H9 (cell line): ENCODE results near the gene NKG7. TPM values are rescaled to one million over a fixed set of nuclear protein-coding genes. Genes with fewer than 3 reads are reported as not detected.

ENCODE experiments used
- DNase-seq: peaks from one replicate; pipeline ENCODE4 v3.0.0-alpha.2; 2017
- H2AFZ ChIP-seq: one replicate; pipeline ENCODE4 v1.6.1; 2013; ENCODE audit warnings: mild to moderate bottlenecking, low read length, control low read depth, moderate library complexity
- H2AK5ac ChIP-seq: 2 replicates; pipeline ENCODE4 v1.6.1; 2013; ENCODE audit warnings: low read length, control low read depth, mixed read lengths; ENCODE audit not compliant: insufficient read length
- H2BK120ac ChIP-seq: one replicate; pipeline ENCODE4 v1.6.1; 2013; ENCODE audit warnings: low read depth, mild to moderate bottlenecking, low read length, control low read depth, inconsistent platforms; ENCODE audit not compliant: poor library complexity, severe bottlenecking
- H2BK12ac ChIP-seq: 2 replicates; pipeline ENCODE4 v1.6.1; 2013; ENCODE audit warnings: low read length, control low read depth, mixed read lengths, low read depth; ENCODE audit not compliant: insufficient read length
- H2BK15ac ChIP-seq: 2 replicates; pipeline ENCODE4 v1.6.1; 2013; ENCODE audit warnings: low read depth, low read length, control low read depth
- H2BK20ac ChIP-seq: one replicate; pipeline ENCODE4 v1.6.1; 2013; ENCODE audit warnings: low read depth, mild to moderate bottlenecking, low read length, control low read depth, inconsistent platforms; ENCODE audit not compliant: poor library complexity, severe bottlenecking
- H2BK5ac ChIP-seq: 2 replicates; pipeline ENCODE4 v1.6.1; 2013; ENCODE audit warnings: low read length, control low read depth, mixed read lengths; ENCODE audit not compliant: insufficient read length
- H3K14ac ChIP-seq: 2 replicates; pipeline ENCODE4 v1.6.1; 2013; ENCODE audit warnings: low read length, control low read depth; ENCODE audit not compliant: insufficient read depth
- H3K18ac ChIP-seq: 2 replicates; pipeline ENCODE4 v1.6.1; 2013; ENCODE audit warnings: low read depth, mild to moderate bottlenecking, mixed read lengths, low read length, control low read depth; ENCODE audit not compliant: insufficient read length
- H3K23ac ChIP-seq: 2 replicates; pipeline ENCODE4 v1.6.1; 2013; ENCODE audit warnings: low read length, control low read depth, mixed read lengths, low read depth; ENCODE audit not compliant: insufficient read length
- H3K23me2 ChIP-seq: 2 replicates; pipeline ENCODE4 v1.6.1; 2013; ENCODE audit warnings: low read depth, mild to moderate bottlenecking, mixed read lengths, low read length, control low read depth; ENCODE audit not compliant: insufficient read length, poor library complexity, severe bottlenecking
- H3K27ac ChIP-seq: 2 replicates; pipeline ENCODE4 v1.5.1; 2013; ENCODE audit warnings: low read length, control low read depth, mixed read lengths, low read depth; ENCODE audit not compliant: insufficient read length
- H3K27me3 ChIP-seq: 2 replicates; pipeline ENCODE4 v1.6.1; 2013; ENCODE audit warnings: low read length, control low read depth, inconsistent platforms; ENCODE audit not compliant: insufficient read depth
- H3K4ac ChIP-seq: 2 replicates; pipeline ENCODE4 v1.6.1; 2013; ENCODE audit warnings: low read depth, mild to moderate bottlenecking, control low read depth, inconsistent platforms, low read length, moderate library complexity
- H3K4me1 ChIP-seq: 2 replicates; pipeline ENCODE4 v1.6.1; 2013; ENCODE audit warnings: low read length, control low read depth, inconsistent platforms; ENCODE audit not compliant: insufficient read depth
- H3K4me2 ChIP-seq: 2 replicates; pipeline ENCODE4 v1.6.1; 2013; ENCODE audit warnings: low read length, control low read depth, mixed read lengths; ENCODE audit not compliant: insufficient read length, insufficient read depth
- H3K56ac ChIP-seq: 2 replicates; pipeline ENCODE4 v1.6.1; 2013; ENCODE audit warnings: low read depth, mild to moderate bottlenecking, mixed read lengths, low read length, control low read depth; ENCODE audit not compliant: insufficient read length
- H3K79me1 ChIP-seq: 2 replicates; pipeline ENCODE4 v1.6.1; 2013; ENCODE audit warnings: low read depth, mild to moderate bottlenecking, moderate library complexity, low read length, control low read depth, inconsistent platforms; ENCODE audit not compliant: insufficient read depth, poor library complexity, severe bottlenecking
- H3K79me2 ChIP-seq: 2 replicates; pipeline ENCODE4 v1.6.1; 2013; ENCODE audit warnings: low read length, control low read depth, inconsistent platforms; ENCODE audit not compliant: insufficient read depth
- H3K9ac ChIP-seq: 2 replicates; pipeline ENCODE4 v1.6.1; 2013; ENCODE audit warnings: low read length, control low read depth, mixed read lengths; ENCODE audit not compliant: insufficient read length; ENCODE audit errors: extremely low read depth
- H3K9me3 ChIP-seq: one replicate; pipeline ENCODE4 v1.6.1; 2013; ENCODE audit warnings: low read depth, low read length, inconsistent platforms; ENCODE audit not compliant: control insufficient read depth
- H3T11ph ChIP-seq: one replicate; pipeline ENCODE4 v1.6.1; 2013; ENCODE audit warnings: mild to moderate bottlenecking, low read length, control low read depth, inconsistent platforms
- H4K20me1 ChIP-seq: one replicate; pipeline ENCODE4 v1.6.1; 2013; ENCODE audit not compliant: control insufficient read depth, insufficient read length, insufficient read depth
- H4K5ac ChIP-seq: 2 replicates; pipeline ENCODE4 v1.6.1; 2013; ENCODE audit warnings: low read depth, mild to moderate bottlenecking, mixed read lengths, low read length, control low read depth; ENCODE audit not compliant: insufficient read length
- H4K8ac ChIP-seq: replicated peaks from 2 replicates; pipeline ENCODE4 v1.6.1; 2013; ENCODE audit warnings: low read length, control low read depth, mixed read lengths, low read depth; ENCODE audit not compliant: insufficient read length
- H4K91ac ChIP-seq: 2 replicates; pipeline ENCODE4 v1.6.1; 2013; ENCODE audit warnings: low read depth, mild to moderate bottlenecking, moderate library complexity, mixed read lengths, low read length, control low read depth; ENCODE audit not compliant: insufficient read length
- H3K27ac Mint-ChIP-seq, 3 experiments: 2 replicates in 2 of 3; 3 replicates in 1 of 3; pipeline ENCODE4 v1.8.0; 2020 to 2021; ENCODE audit warnings: mixed read lengths in 3 of 3, mild to moderate bottlenecking in 1 of 3, moderate library complexity in 1 of 3
- H3K27me3 Mint-ChIP-seq: 2 replicates; pipeline ENCODE4 v1.8.0; 2021; ENCODE audit warnings: low read depth, mild to moderate bottlenecking, moderate library complexity, mixed read lengths
- H3K36me3 Mint-ChIP-seq, 3 experiments: 2 replicates in 2 of 3; 3 replicates in 1 of 3; pipeline ENCODE4 v1.8.0; 2020 to 2021; ENCODE audit warnings: low read depth in 3 of 3, mixed read lengths in 3 of 3; ENCODE audit not compliant: insufficient read depth in 1 of 3
- H3K4me1 Mint-ChIP-seq, 2 experiments: 2 replicates each; pipeline ENCODE4 v1.8.0; 2020; ENCODE audit warnings: mixed read lengths in 2 of 2
- H3K4me3 Mint-ChIP-seq, 2 experiments: 2 replicates in 1 of 2; 3 replicates in 1 of 2; pipeline ENCODE4 v1.8.0; 2020 to 2021; ENCODE audit warnings: mild to moderate bottlenecking in 2 of 2, mixed read lengths in 2 of 2, moderate library complexity in 1 of 2
- H3K9me3 Mint-ChIP-seq, 2 experiments: 2 replicates in 1 of 2; 3 replicates in 1 of 2; pipeline ENCODE4 v1.8.0; 2020; ENCODE audit warnings: mild to moderate bottlenecking in 2 of 2, mixed read lengths in 2 of 2, moderate library complexity in 1 of 2
- WGBS: extraction: QIAGEN DNeasy Blood & Tissue Kit; methylation state at CpG from one replicate; pipeline ENCODE4 v1.1.7; 2013; ENCODE audit warnings: missing lambda C conversion rate, low lambda C conversion rate, mixed read lengths; ENCODE audit not compliant: insufficient read length; ENCODE audit errors: extremely low coverage; 5-methylcytosine and 5-hydroxymethylcytosine counted together
- total RNA-seq: library from RNA; stranded (reverse); gene quantifications from 2 replicates; pipeline ENCODE4 v1.2.1, GENCODE V29; 2021
- TF ChIP-seq, protein P1 (sequence below): fragments of 200-600 bp; sonication (generic); conservative IDR thresholded peaks from 3 replicates; pipeline ENCODE4 v1.8.0; 2021; ENCODE audit warnings: antibody characterized with exemption, mild to moderate bottlenecking

NKG7 gene
- total RNA-seq, 1 experiment from 2014 or later = not detected

DNA sequence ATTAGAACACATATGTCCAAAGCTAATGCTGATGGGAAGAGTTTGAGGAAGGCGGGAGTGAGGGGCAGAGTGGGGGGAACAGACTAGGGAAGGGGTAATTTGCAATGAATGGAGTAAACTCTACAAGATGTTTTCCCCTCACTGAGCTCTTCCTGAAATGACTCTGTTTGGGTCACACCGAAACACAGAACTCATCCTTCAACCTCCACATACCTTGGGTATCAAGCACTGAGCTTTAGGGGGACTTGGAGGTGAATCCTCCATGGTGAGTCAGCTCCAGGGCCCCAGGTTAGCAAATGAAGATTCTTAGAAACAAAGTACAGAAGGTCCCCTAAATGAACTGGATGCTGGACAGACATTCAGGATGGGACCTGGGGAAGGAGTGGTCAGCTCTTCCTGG lies 46.3 kb upstream of the NKG7 start:
- no peaks in the 10 kb centered on the region for H4K20me1 ChIP-seq
- no peaks in the 10 kb centered on the region; the same call in 1 of the 2 replicates for H3K27me3 ChIP-seq
- H3K79me1 ChIP-seq = no peaks in the 10 kb centered on the region
- no peak overlapping the region for H3T11ph ChIP-seq
- no peak overlapping the region for H3K27ac ChIP-seq
- DNase-seq = no peak
- H2BK5ac ChIP-seq = no peak overlapping the region
- H3K4me3 Mint-ChIP-seq = no peak overlapping the region
- no peak overlapping the region for H2AFZ ChIP-seq
- no peak overlapping the region for H4K91ac ChIP-seq
- H3K9me3 ChIP-seq = no peaks in the 10 kb centered on the region
- H2AK5ac ChIP-seq = no peak overlapping the region
- H2BK120ac ChIP-seq = no peak overlapping the region
- no peak overlapping the region for H3K27ac Mint-ChIP-seq
- no peak overlapping the region for H2BK15ac ChIP-seq
- H4K8ac ChIP-seq = no peak overlapping the region
- H3K14ac ChIP-seq = no peak overlapping the region
- peaks cover 0 to 7% (median 0%) of the 10 kb centered on the region in 3 experiments; a peak in 1 of 7 replicates for H3K36me3 Mint-ChIP-seq
- no peak overlapping the region for H2BK20ac ChIP-seq
- no peak overlapping the region for H3K4ac ChIP-seq
- H3K9me3 Mint-ChIP-seq = peaks cover 5% of the 10 kb centered on the region in 2 experiments; a peak in 2 of 5 replicates
- H3K56ac ChIP-seq = no peak overlapping the region
- no peak overlapping the region for H4K5ac ChIP-seq
- H3K79me2 ChIP-seq = no peaks in the 10 kb centered on the region
- no peak overlapping the region for H3K23ac ChIP-seq
- peaks cover 6 to 16% of the 10 kb centered on the region in 2 experiments; a peak in 3 of 4 replicates for H3K4me1 Mint-ChIP-seq
- no peak overlapping the region for H3K4me2 ChIP-seq
- no peak overlapping the region for H3K18ac ChIP-seq
- no CpG with 5 or more reads among the region's 2 CpGs for WGBS
- H2BK12ac ChIP-seq = no peak overlapping the region
- H3K4me1 ChIP-seq = no peaks in the 10 kb centered on the region
- H3K23me2 ChIP-seq = peaks cover 6% of the 10 kb centered on the region
- H3K9ac ChIP-seq = no peak overlapping the region
- peaks cover 37% of the 10 kb centered on the region for H3K27me3 Mint-ChIP-seq
- TF ChIP-seq, protein P1, sequence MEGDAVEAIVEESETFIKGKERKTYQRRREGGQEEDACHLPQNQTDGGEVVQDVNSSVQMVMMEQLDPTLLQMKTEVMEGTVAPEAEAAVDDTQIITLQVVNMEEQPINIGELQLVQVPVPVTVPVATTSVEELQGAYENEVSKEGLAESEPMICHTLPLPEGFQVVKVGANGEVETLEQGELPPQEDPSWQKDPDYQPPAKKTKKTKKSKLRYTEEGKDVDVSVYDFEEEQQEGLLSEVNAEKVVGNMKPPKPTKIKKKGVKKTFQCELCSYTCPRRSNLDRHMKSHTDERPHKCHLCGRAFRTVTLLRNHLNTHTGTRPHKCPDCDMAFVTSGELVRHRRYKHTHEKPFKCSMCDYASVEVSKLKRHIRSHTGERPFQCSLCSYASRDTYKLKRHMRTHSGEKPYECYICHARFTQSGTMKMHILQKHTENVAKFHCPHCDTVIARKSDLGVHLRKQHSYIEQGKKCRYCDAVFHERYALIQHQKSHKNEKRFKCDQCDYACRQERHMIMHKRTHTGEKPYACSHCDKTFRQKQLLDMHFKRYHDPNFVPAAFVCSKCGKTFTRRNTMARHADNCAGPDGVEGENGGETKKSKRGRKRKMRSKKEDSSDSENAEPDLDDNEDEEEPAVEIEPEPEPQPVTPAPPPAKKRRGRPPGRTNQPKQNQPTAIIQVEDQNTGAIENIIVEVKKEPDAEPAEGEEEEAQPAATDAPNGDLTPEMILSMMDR = no peak
